K562 (cell line): Measurements from ENCODE around the gene MTA2. TPM values are rescaled to one million over a fixed set of nuclear protein-coding genes. Genes with fewer than 3 reads are reported as not detected.
A peak's percentile ranks its signal among the peaks of the same experiment; 100 is the strongest.

Experiments used
- C11orf30 ChIP-seq: fragments of 450-650 bp; IDR thresholded peaks from 2 replicates; pipeline ENCODE4 v1.6.1; 2016; ENCODE audit warnings: low read depth, mild to moderate bottlenecking
- CCAR2 ChIP-seq: fragments of 200-400 bp; formaldehyde crosslinking; IDR thresholded peaks from 2 replicates; pipeline ENCODE4 v1.6.1; 2017; ENCODE audit warnings: mild to moderate bottlenecking, low read depth, low read length
- HNRNPUL1 ChIP-seq: fragments of 200-400 bp; formaldehyde crosslinking; IDR thresholded peaks from 2 replicates; pipeline ENCODE4 v1.6.1; 2017; ENCODE audit warnings: low read length
- HSF4 ChIP-seq: fragments of 250-450 bp; sonication (Bioruptor Pico); IDR thresholded peaks from 2 replicates; pipeline ENCODE4 v2.1.2; 2022; ENCODE audit warnings: mild to moderate bottlenecking, moderate library complexity, borderline replicate concordance
- L3MBTL2 ChIP-seq: fragments of 450-650 bp; IDR thresholded peaks from 2 replicates; pipeline ENCODE4 v1.6.1; 2016; ENCODE audit warnings: mild to moderate bottlenecking, moderate library complexity
- MCM5 ChIP-seq: fragments of 450-650 bp; IDR thresholded peaks from 2 replicates; pipeline ENCODE4 v1.6.1; 2016; ENCODE audit warnings: low read depth
- MYC ChIP-seq, 2 experiments: fragments of 250-450 bp in 1 of 2; sonication (Bioruptor Pico) in 1 of 2; IDR thresholded peaks; 2 replicates each; pipeline versions ENCODE4 v1.5.1 to v1.6.1; 2012 to 2021; ENCODE audit warnings: low read depth in 2 of 2, borderline replicate concordance in 1 of 2, improper control_type of control experiment in 1 of 2, low read length in 1 of 2, mild to moderate bottlenecking in 1 of 2, moderate library complexity in 1 of 2
- MYNN ChIP-seq, 2 experiments: sonication (generic); formaldehyde crosslinking in 1 of 2; IDR thresholded peaks; 2 replicates each; pipeline versions ENCODE4 v1.5.0 to v1.6.1; 2016 to 2020; ENCODE audit warnings: antibody characterized with exemption in 1 of 2, missing genetic modification reagents in 1 of 2
- NR2C1 ChIP-seq, 2 experiments: fragments of 450-650 bp; IDR thresholded peaks; 2 replicates each; pipeline ENCODE4 v1.6.1; 2017; ENCODE audit warnings: mild to moderate bottlenecking in 2 of 2, antibody characterized with exemption in 1 of 2, inconsistent platforms in 1 of 2, missing compliant biosample characterization in 1 of 2, missing genetic modification characterization in 1 of 2
- TAF7 ChIP-seq: fragments of 450-650 bp; IDR thresholded peaks from 2 replicates; pipeline ENCODE4 v1.6.1; 2016; ENCODE audit warnings: missing genetic modification characterization, missing compliant biosample characterization
- TFAM ChIP-seq: fragments of 250-450 bp; sonication (Bioruptor Pico); conservative IDR thresholded peaks from 2 replicates; pipeline ENCODE4 v1.5.0; 2021; ENCODE audit warnings: mild to moderate bottlenecking, moderate library complexity
- U2AF2 ChIP-seq: fragments of 200-400 bp; formaldehyde crosslinking; optimal IDR thresholded peaks from 2 replicates; pipeline ENCODE3; 2017; ENCODE audit warnings: low read depth, mild to moderate bottlenecking, low read length
- ZBTB7A ChIP-seq: IDR thresholded peaks from 2 replicates; pipeline ENCODE4 v1.6.1; 2011; ENCODE audit warnings: low read depth, mild to moderate bottlenecking, low read length, moderate library complexity, borderline replicate concordance; ENCODE audit not compliant: control insufficient read depth
- ZNF134 ChIP-seq: fragments of 250-450 bp; sonication (Bioruptor Pico); conservative IDR thresholded peaks from 2 replicates; pipeline ENCODE4 v1.4.0; 2020
- ZNF263 ChIP-seq: sonication (generic); formaldehyde crosslinking; IDR thresholded peaks from 2 replicates; pipeline ENCODE4 v1.8.0; 2022; ENCODE audit warnings: mild to moderate bottlenecking, missing genetic modification reagents, borderline replicate concordance
- ZNF3 ChIP-seq: fragments of 250-450 bp; sonication (Bioruptor Pico); IDR thresholded peaks from 2 replicates; pipeline ENCODE4 v1.5.0; 2021; ENCODE audit warnings: mild to moderate bottlenecking, moderate library complexity
- ZNF830 ChIP-seq: fragments of 250-450 bp; sonication (Bioruptor Pico); IDR thresholded peaks from 2 replicates; pipeline ENCODE4 v1.5.0; 2021; ENCODE audit warnings: mild to moderate bottlenecking
- ZSCAN29 ChIP-seq: fragments of 450-650 bp; IDR thresholded peaks from 2 replicates; pipeline ENCODE4 v1.6.1; 2017
- polyA plus RNA-seq, 8 experiments: library from polyadenylated mRNA; depleted of rRNA in 4 of 8; stranded (reverse) in 5 of 8; unstranded in 3 of 8; fragments of >200 nt; fragmentation: Nextera tagmentation in 2 of 8; fragmentation: Illumina TruSeq in 1 of 8; extraction: Ambion mirVana in 2 of 8; extraction: Trizol in 1 of 8; gene quantifications; 2 replicates each; pipeline versions ENCODE4 v1.2.1 to v1.2.3, GENCODE V29; 2011 to 2014; ENCODE audit warnings: inconsistent platforms in 1 of 8, missing spikeins in 1 of 8
- total RNA-seq, 7 experiments: library from RNA; depleted of rRNA in 6 of 7; stranded (reverse); fragments of >200 nt in 6 of 7; fragmentation: Illumina TruSeq in 2 of 7; extraction: Trizol in 2 of 7; gene quantifications; 2 replicates each; pipeline versions ENCODE4 v1.2.1 to v1.2.3, GENCODE V29; 2011 to 2021; ENCODE audit warnings: low replicate concordance in 1 of 7
- TF ChIP-seq, protein P1 (sequence below): fragments of 250-450 bp; sonication (Bioruptor Pico); IDR thresholded peaks from 2 replicates; pipeline ENCODE4 v1.8.0; 2021; ENCODE audit warnings: moderate library complexity, mild to moderate bottlenecking, inconsistent platforms
- TF ChIP-seq, protein P2 (sequence below): sonication (generic); formaldehyde crosslinking; IDR thresholded peaks from 2 replicates; pipeline ENCODE4 v1.8.1; 2023; ENCODE audit warnings: mild to moderate bottlenecking, missing genetic modification reagents
- TF ChIP-seq, protein P3 (sequence below): sonication (generic); IDR thresholded peaks from 2 replicates; pipeline ENCODE4 v1.6.1; 2016
- TF ChIP-seq, protein P4 (sequence below): fragments of 450-650 bp; formaldehyde crosslinking; IDR thresholded peaks from 2 replicates; pipeline ENCODE4 v1.4.0; 2022; ENCODE audit warnings: missing genetic modification characterization
- TF ChIP-seq, protein P5 (sequence below): fragments of 450-650 bp; IDR thresholded peaks from 2 replicates; pipeline ENCODE4 v1.6.1; 2018; ENCODE audit warnings: mild to moderate bottlenecking, low read depth; ENCODE audit not compliant: partially characterized antibody

Gene MTA2
- total and polyA plus RNA-seq, 9 of the 15 experiments (the other 6 are each of a cell fraction or from before 2014, with no cell fraction given), result 6.2 to 220 (median 172) TPM

DNA sequence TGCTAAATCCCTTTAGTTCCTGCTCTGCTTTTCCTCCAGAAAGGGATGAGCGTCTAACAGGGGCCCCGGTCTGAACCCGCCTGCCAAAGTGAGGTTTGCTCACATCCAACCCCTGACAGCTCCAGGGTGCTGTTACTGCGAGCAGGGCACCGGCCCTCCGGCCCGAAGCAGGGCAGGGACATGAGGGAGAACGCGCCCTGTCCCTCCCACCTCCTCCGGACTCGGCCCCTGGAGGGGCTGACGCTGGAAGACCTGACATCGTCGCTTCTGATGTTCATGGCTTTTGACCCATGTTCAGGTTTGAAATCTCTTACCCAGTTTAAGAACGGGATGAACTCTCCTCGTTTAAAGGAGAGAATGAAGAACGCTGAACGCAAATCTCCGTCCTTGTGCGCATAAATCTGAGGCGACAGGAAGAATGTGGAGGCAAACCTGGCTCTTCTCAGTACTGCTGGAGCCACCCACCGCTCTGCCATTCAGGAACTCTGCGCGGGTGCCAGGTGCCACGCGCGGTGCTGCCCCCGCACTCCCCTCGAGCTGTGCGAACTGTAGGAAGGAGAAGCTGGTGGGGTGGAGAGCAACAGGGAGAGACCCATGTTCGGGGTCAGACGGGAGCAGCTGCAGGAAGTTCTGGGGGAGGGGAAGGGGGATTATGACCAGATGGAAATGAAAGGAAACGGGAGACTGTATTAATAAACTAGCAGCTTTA is 27.1 kb downstream of the MTA2 start (continued):
- TF ChIP-seq HNRNPUL1 (no peak), ZSCAN29 (no peak), C11orf30 (no peak), U2AF2 (no peak), ZNF830 (CRISPR knock-in tag) (no peak; the same call in none of the 2 replicates), ZNF3 (CRISPR knock-in tag) (no peak), ZBTB7A (peak; percentile 35; the same call in 1 of the 2 replicates), TAF7 (tag) (no peak), MYC (IDR thresholded peaks at IDR 0.05; ENCODE audit: low read depth, low read length) (no peak), MYC (CRISPR knock-in tag; IDR thresholded peaks at IDR 0.05; ENCODE audit: borderline replicate concordance, low read depth) (peak; percentile 81; the same call in 1 of the 2 replicates), TFAM (CRISPR knock-in tag) (no peak), HSF4 (CRISPR knock-in tag) (no peak), ZNF263 (CRISPR knock-in tag) (no peak), NR2C1 (IDR thresholded peaks at IDR 0.05) (peak; percentile 43; the same call in 1 of the 2 replicates), NR2C1 (tag; IDR thresholded peaks at IDR 0.05) (no peak), MYNN (IDR thresholded peaks at IDR 0.05) (0 out of 2 replicates have a peak, but pooled peaks have one; percentile 19), MYNN (CRISPR knock-in tag; IDR thresholded peaks at IDR 0.05) (no peak), CCAR2 (no peak), MCM5 (no peak), L3MBTL2 (no peak), ZNF134 (no peak)
- TF ChIP-seq, protein P1, sequence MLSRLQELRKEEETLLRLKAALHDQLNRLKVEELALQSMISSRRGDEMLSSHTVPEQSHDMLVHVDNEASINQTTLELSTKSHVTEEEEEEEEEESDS (CRISPR knock-in tag), result no peak
- TF ChIP-seq, protein P2, sequence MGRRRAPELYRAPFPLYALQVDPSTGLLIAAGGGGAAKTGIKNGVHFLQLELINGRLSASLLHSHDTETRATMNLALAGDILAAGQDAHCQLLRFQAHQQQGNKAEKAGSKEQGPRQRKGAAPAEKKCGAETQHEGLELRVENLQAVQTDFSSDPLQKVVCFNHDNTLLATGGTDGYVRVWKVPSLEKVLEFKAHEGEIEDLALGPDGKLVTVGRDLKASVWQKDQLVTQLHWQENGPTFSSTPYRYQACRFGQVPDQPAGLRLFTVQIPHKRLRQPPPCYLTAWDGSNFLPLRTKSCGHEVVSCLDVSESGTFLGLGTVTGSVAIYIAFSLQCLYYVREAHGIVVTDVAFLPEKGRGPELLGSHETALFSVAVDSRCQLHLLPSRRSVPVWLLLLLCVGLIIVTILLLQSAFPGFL, result no peak
- TF ChIP-seq, protein P3, sequence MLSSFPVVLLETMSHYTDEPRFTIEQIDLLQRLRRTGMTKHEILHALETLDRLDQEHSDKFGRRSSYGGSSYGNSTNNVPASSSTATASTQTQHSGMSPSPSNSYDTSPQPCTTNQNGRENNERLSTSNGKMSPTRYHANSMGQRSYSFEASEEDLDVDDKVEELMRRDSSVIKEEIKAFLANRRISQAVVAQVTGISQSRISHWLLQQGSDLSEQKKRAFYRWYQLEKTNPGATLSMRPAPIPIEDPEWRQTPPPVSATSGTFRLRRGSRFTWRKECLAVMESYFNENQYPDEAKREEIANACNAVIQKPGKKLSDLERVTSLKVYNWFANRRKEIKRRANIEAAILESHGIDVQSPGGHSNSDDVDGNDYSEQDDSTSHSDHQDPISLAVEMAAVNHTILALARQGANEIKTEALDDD, result no peak
- TF ChIP-seq, protein P4, sequence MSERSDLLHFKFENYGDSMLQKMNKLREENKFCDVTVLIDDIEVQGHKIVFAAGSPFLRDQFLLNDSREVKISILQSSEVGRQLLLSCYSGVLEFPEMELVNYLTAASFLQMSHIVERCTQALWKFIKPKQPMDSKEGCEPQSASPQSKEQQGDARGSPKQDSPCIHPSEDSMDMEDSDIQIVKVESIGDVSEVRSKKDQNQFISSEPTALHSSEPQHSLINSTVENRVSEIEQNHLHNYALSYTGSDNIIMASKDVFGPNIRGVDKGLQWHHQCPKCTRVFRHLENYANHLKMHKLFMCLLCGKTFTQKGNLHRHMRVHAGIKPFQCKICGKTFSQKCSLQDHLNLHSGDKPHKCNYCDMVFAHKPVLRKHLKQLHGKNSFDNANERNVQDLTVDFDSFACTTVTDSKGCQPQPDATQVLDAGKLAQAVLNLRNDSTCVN (CRISPR knock-in tag), result no peak
- TF ChIP-seq, protein P5, sequence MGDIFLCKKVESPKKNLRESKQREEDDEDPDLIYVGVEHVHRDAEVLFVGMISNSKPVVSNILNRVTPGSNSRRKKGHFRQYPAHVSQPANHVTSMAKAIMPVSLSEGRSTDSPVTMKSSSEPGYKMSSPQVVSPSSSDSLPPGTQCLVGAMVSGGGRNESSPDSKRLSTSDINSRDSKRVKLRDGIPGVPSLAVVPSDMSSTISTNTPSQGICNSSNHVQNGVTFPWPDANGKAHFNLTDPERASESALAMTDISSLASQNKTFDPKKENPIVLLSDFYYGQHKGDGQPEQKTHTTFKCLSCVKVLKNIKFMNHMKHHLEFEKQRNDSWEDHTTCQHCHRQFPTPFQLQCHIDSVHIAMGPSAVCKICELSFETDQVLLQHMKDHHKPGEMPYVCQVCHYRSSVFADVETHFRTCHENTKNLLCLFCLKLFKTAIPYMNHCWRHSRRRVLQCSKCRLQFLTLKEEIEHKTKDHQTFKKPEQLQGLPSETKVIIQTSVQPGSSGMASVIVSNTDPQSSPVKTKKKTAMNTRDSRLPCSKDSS, result no peak
